Natural killer cell (primary cell): Measurements from ENCODE around the gene ADGRG6. TPM values are rescaled to one million over a fixed set of nuclear protein-coding genes. Genes with fewer than 3 reads are reported as not detected.

Experiments used
- ATAC-seq, 3 donors: fragments of 150-1000 bp in 2 of 3; fragments of 200-7000 bp in 1 of 3; cut with Tn5 transposase; 1 replicate in 1 of 3; 2 replicates in 2 of 3; pipeline ENCODE4 v1.10.0; 2021; ENCODE audit warnings: mild to moderate bottlenecking in 2 of 3, moderate library complexity in 2 of 3
- DNase-seq, 2 donors: peaks; one replicate each; pipeline versions ENCODE4 v3.0.0 to v3.0.0-alpha.2; 2013 to 2021; ENCODE audit warnings: mixed read lengths in 1 of 2
- H3K27ac ChIP-seq: one replicate; pipeline ENCODE4 v1.5.1; 2013; ENCODE audit warnings: mild to moderate bottlenecking, low read length
- H3K27me3 ChIP-seq: one replicate; pipeline ENCODE4 v1.6.1; 2013; ENCODE audit warnings: low read length; ENCODE audit not compliant: control insufficient read depth, insufficient read depth
- H3K36me3 ChIP-seq: one replicate; pipeline ENCODE4 v1.6.1; 2013; ENCODE audit warnings: low read length; ENCODE audit not compliant: control insufficient read depth, insufficient read depth
- H3K4me1 ChIP-seq: one replicate; pipeline ENCODE4 v1.6.1; 2013; ENCODE audit warnings: low read length; ENCODE audit not compliant: control insufficient read depth, insufficient read depth
- H3K4me3 ChIP-seq: one replicate; pipeline ENCODE4 v1.5.1; 2013; ENCODE audit warnings: low read length
- H3K9me3 ChIP-seq: one replicate; pipeline ENCODE4 v1.6.1; 2013; ENCODE audit warnings: low read length; ENCODE audit not compliant: control insufficient read depth, insufficient read depth
- H3K27ac Mint-ChIP-seq, 2 donors: one replicate each; pipeline ENCODE4 v1.8.0; 2022; ENCODE audit warnings: mild to moderate bottlenecking in 2 of 2, mixed read lengths in 2 of 2, moderate library complexity in 1 of 2
- H3K27me3 Mint-ChIP-seq, 2 donors: one replicate each; pipeline ENCODE4 v1.8.0; 2022; ENCODE audit warnings: low read depth in 2 of 2, mixed read lengths in 2 of 2
- H3K36me3 Mint-ChIP-seq: one replicate; pipeline ENCODE4 v1.8.0; 2022; ENCODE audit warnings: mixed read lengths
- H3K4me1 Mint-ChIP-seq, 2 donors: one replicate each; pipeline ENCODE4 v1.8.0; 2022; ENCODE audit warnings: mixed read lengths in 2 of 2
- H3K4me3 Mint-ChIP-seq: one replicate; pipeline ENCODE4 v1.8.0; 2022; ENCODE audit warnings: mild to moderate bottlenecking, moderate library complexity, mixed read lengths
- H3K9me3 Mint-ChIP-seq, 2 donors: one replicate each; pipeline ENCODE4 v1.8.0; 2022; ENCODE audit warnings: mixed read lengths in 2 of 2
- WGBS: methylation state at CpG from one replicate; pipeline ENCODE4 v1.1.7; 2013; ENCODE audit warnings: missing lambda C conversion rate; ENCODE audit not compliant: insufficient coverage; 5-methylcytosine and 5-hydroxymethylcytosine counted together
- intact Hi-C: fragments of 100-400 bp; cut with micrococcal nuclease; formaldehyde crosslinking; loops from one replicate; pipeline ENCODE4 v1.14.2; 2022
- total RNA-seq, 4 donors: library from RNA; stranded (reverse); fragments of 120-200 nt in 1 of 4; gene quantifications; one replicate each; pipeline versions ENCODE4 v1.2.3 to v1.2.4, GENCODE V29; 2013 to 2022
- TF ChIP-seq, protein P1 (sequence below): fragments of 200-600 bp; IDR thresholded peaks from one replicate; pipeline ENCODE4 v1.8.0; 2022; ENCODE audit warnings: antibody characterized with exemption

ADGRG6 gene
- total RNA-seq, 3 donors from 2014 or later (not counting 1 experiment from before 2014, with no cell fraction given), result 0.05 to 0.24 TPM; not detected in 1

DNA sequence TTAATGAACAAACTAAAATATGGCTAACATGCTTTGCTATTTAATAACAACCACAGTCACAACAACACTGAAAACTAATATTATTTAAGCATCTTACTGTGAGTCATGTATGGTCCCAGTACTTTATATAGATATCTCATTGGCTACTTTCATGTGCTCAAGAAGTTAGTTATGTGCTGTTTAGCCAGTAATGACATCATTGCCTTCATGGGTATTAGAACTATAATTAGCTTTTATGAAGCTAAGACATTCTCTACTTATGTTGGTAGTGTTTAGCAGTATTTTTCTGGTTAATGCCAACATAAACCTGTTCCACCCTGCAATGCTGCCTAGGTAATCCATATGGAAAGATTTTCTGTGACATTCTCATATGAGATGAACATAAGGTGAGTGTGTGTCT lies 56.1 kb downstream of the ADGRG6 start:
- Histone ChIP-seq H3K4me3 (no peak overlapping the region), H3K27me3 (peaks cover 2% of the 10 kb centered on the region), H3K4me1 (no peaks in the 10 kb centered on the region), H3K27ac (no peak overlapping the region), H3K9me3 (no peaks in the 10 kb centered on the region), H3K36me3 (no peaks in the 10 kb centered on the region)
- Mint-ChIP-seq H3K27me3 (peaks cover 0 to under 1% of the 10 kb centered on the region in 2 donors), H3K4me1 (no peaks in the 10 kb centered on the region), H3K27ac (no peak overlapping the region), H3K4me3 (no peak overlapping the region), H3K36me3 (no peaks in the 10 kb centered on the region), H3K9me3 (no peaks in the 10 kb centered on the region)
- intact Hi-C loops, result no loop called here
- ATAC-seq, result no peak
- TF ChIP-seq, protein P1, sequence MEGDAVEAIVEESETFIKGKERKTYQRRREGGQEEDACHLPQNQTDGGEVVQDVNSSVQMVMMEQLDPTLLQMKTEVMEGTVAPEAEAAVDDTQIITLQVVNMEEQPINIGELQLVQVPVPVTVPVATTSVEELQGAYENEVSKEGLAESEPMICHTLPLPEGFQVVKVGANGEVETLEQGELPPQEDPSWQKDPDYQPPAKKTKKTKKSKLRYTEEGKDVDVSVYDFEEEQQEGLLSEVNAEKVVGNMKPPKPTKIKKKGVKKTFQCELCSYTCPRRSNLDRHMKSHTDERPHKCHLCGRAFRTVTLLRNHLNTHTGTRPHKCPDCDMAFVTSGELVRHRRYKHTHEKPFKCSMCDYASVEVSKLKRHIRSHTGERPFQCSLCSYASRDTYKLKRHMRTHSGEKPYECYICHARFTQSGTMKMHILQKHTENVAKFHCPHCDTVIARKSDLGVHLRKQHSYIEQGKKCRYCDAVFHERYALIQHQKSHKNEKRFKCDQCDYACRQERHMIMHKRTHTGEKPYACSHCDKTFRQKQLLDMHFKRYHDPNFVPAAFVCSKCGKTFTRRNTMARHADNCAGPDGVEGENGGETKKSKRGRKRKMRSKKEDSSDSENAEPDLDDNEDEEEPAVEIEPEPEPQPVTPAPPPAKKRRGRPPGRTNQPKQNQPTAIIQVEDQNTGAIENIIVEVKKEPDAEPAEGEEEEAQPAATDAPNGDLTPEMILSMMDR, result no peak
- no peak for DNase-seq

DNA sequence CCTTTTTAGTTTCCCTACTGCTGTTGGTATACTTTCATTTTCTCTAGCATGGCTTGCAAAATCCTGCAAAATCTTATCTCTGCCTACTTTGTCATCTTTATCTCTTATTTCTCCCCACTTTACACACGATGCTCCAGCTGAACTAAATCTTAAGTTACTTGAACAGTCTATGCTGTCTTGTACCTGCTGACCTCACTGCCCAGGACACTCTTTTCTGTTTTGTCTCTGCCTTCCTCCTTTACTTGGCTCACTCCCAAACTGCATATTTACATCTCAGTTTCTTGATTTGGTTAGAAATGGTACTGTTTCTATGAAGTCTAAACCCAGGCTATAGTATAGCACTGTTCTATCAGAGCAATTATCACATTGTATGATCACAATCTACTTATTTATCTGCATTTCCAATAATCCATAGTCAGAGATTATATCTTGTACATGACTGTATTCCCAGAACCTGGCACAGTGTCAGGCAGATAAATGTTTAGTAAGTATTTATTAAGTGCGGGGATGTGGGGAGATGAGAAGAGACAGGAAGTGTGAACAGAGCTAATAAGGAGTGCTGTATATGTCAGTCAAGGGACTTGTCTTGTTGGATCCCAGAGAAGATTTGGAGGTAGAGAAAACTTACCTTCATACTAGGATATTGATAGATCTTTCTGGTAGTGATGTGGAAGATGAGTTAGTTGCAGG lies 57.6 kb downstream of the ADGRG6 start:
- peaks cover 2% of the 10 kb centered on the region for H3K27me3 ChIP-seq
- Mint-ChIP-seq H3K36me3 (no peaks in the 10 kb centered on the region), H3K27ac (no peak overlapping the region), H3K9me3 (no peaks in the 10 kb centered on the region), H3K4me3 (no peak overlapping the region), H3K4me1 (no peaks in the 10 kb centered on the region), H3K27me3 (no peaks in the 10 kb centered on the region)
- no peak overlapping the region for H3K27ac ChIP-seq
- ATAC-seq, result no peak
- 45% methylated on average over 2 of the region's 2 CpGs for WGBS
- no peaks in the 10 kb centered on the region for H3K4me1 ChIP-seq
- no peak for DNase-seq
- no peaks in the 10 kb centered on the region for H3K36me3 ChIP-seq
- H3K4me3 ChIP-seq, result no peak overlapping the region
- intact Hi-C loops, result no loop called here
- TF ChIP-seq, protein P1, result no peak
- H3K9me3 ChIP-seq, result no peaks in the 10 kb centered on the region

DNA sequence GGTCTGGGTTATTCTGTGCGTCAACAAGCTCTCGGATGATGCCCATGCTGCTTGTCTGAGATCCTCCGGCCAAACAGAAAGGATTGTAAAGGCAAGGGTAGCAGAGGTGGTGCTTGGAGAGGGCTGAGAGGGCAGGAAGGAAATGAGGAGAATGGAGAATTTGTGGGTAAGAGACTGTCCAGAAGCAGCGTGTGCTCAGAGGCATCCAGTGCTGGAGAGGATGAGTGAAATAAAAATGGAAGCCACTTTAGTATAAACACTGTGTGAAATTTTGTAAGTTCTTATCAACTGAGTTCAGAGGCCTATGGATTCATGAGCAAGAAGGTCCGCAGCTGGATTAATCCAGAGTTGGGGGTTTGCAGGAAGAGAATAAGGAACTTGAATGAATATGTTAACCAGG lies 59.5 kb downstream of the ADGRG6 start:
- H3K4me3 Mint-ChIP-seq, result no peak overlapping the region
- no peaks in the 10 kb centered on the region for H3K4me1 Mint-ChIP-seq
- ATAC-seq (no peak), DNase-seq (no peak)
- Histone ChIP-seq H3K4me1 (no peaks in the 10 kb centered on the region), H3K27me3 (peaks cover 2% of the 10 kb centered on the region), H3K4me3 (no peak overlapping the region), H3K27ac (no peak overlapping the region), H3K36me3 (no peaks in the 10 kb centered on the region), H3K9me3 (no peaks in the 10 kb centered on the region)
- peaks cover 0 to 2% of the 10 kb centered on the region in 2 donors for H3K9me3 Mint-ChIP-seq
- intact Hi-C loops, result no loop called here
- 80% methylated on average over 5 of the region's 5 CpGs for WGBS
- H3K27ac Mint-ChIP-seq, result no peak overlapping the region
- no peaks in the 10 kb centered on the region for H3K36me3 Mint-ChIP-seq
- TF ChIP-seq, protein P1, result no peak
- H3K27me3 Mint-ChIP-seq, result no peaks in the 10 kb centered on the region
